ENCODE data around the gene USP3. TPM values are rescaled to one million over a fixed set of nuclear protein-coding genes. Genes with fewer than 3 reads are reported as not detected.

The USP3 gene
- total and polyA plus RNA-seq, 2 donors (not counting 1 experiment from before 2014, with no cell fraction given): 43.4 to 152 TPM

GRCh38 chr15:63456258-63456657, 48.1 kb upstream of the USP3 start:
- Histone ChIP-seq H3K9ac (ENCODE audit: low read length) (no peak overlapping the region), H3K27me3 (replicated peaks in 1 of 4; ENCODE audit: control extremely low read depth in 1 of 4, control insufficient read depth in 3 of 4, insufficient read depth in 4 of 4, low read length in 3 of 4) (no peaks in the 10 kb centered on the region), H3K4me3 (ENCODE audit: control extremely low read depth in 1 of 5, extremely low read depth in 1 of 5, insufficient read depth in 1 of 5, low read depth in 2 of 5, low read length in 4 of 5) (no peak overlapping the region), H3K27ac (ENCODE audit: low read length in 2 of 2) (no peak overlapping the region), H3K4me2 (replicated peaks; ENCODE audit: low read depth, low read length, poor library complexity, severe bottlenecking) (no peak overlapping the region), H4K20me1 (ENCODE audit: control insufficient read depth, insufficient read depth, low read length, poor library complexity, severe bottlenecking) (no peaks in the 10 kb centered on the region), H3K79me2 (ENCODE audit: control insufficient read depth, insufficient read depth, low read length) (no peaks in the 10 kb centered on the region), H2AFZ (ENCODE audit: insufficient read depth, low read depth, low read length, poor library complexity, severe bottlenecking) (no peak overlapping the region), H3K9me3 (ENCODE audit: control extremely low read depth in 1 of 3, control insufficient read depth in 2 of 3, insufficient read depth in 1 of 3, low read length in 2 of 3) (no peaks in the 10 kb centered on the region), H3K36me3 (replicated peaks in 1 of 2; ENCODE audit: control extremely low read depth in 1 of 2, control insufficient read depth in 1 of 2, extremely low read depth in 1 of 2, insufficient read depth in 2 of 2, low read length in 1 of 2) (no peaks in the 10 kb centered on the region), H3K4me1 (ENCODE audit: control insufficient read depth in 2 of 2, insufficient read depth in 2 of 2, low read length in 2 of 2) (no peaks in the 10 kb centered on the region)
- Mint-ChIP-seq H3K27me3 (no peaks in the 10 kb centered on the region), H3K4me3 (no peak overlapping the region), H3K9me3 (ENCODE audit: insufficient read depth) (no peaks in the 10 kb centered on the region), H3K4me1 (peaks cover 8% of the 10 kb centered on the region), H3K27ac (peak overlapping the region; percentile 22)
- WGBS (ENCODE audit: insufficient coverage): no CpG with 5 or more reads among the region's 1 CpG
- ChIA-PET POLR2A (no interaction called here), CTCF (no interaction called here)
- no peak for TF ChIP-seq EZH2 (IDR thresholded peaks at IDR 0.05; ENCODE audit: borderline replicate concordance, insufficient read depth, low read depth, low read length, poor library complexity, severe bottlenecking)
- TF ChIP-seq CTCF (IDR thresholded peaks at IDR 0.05): no peak
- DNase-seq (no peak), ATAC-seq (ENCODE audit: low read depth) (no peak)
- intact Hi-C loops (cut with micrococcal nuclease): no loop called here

GRCh38 chr15:63457379-63457778, 47.0 kb upstream of the USP3 start:
- H3K9me3 ChIP-seq (ENCODE audit: control extremely low read depth in 1 of 3, control insufficient read depth in 2 of 3, insufficient read depth in 1 of 3, low read length in 2 of 3): no peaks in the 10 kb centered on the region
- ChIA-PET POLR2A (no interaction called here), CTCF (no interaction called here)

More at GRCh38 chr15:63457379-63457778, 47.0 kb upstream of the USP3 start:
- ATAC-seq (ENCODE audit: low read depth) (no peak), DNase-seq (no peak)
- no peak overlapping the region for H3K27ac Mint-ChIP-seq
- H3K27me3 ChIP-seq (replicated peaks in 1 of 4; ENCODE audit: control extremely low read depth in 1 of 4, control insufficient read depth in 3 of 4, insufficient read depth in 4 of 4, low read length in 3 of 4): no peaks in the 10 kb centered on the region
- no peaks in the 10 kb centered on the region for H4K20me1 ChIP-seq (ENCODE audit: control insufficient read depth, insufficient read depth, low read length, poor library complexity, severe bottlenecking)
- no peak overlapping the region for H3K4me2 ChIP-seq (replicated peaks; ENCODE audit: low read depth, low read length, poor library complexity, severe bottlenecking)
- H3K36me3 ChIP-seq (replicated peaks in 1 of 2; ENCODE audit: control extremely low read depth in 1 of 2, control insufficient read depth in 1 of 2, extremely low read depth in 1 of 2, insufficient read depth in 2 of 2, low read length in 1 of 2): no peaks in the 10 kb centered on the region
- no peak overlapping the region for H2AFZ ChIP-seq (ENCODE audit: insufficient read depth, low read depth, low read length, poor library complexity, severe bottlenecking)
- H3K27ac ChIP-seq (ENCODE audit: low read length in 2 of 2): no peak overlapping the region
- H3K9ac ChIP-seq (ENCODE audit: low read length): no peak overlapping the region
- no peaks in the 10 kb centered on the region for H3K4me1 ChIP-seq (ENCODE audit: control insufficient read depth in 2 of 2, insufficient read depth in 2 of 2, low read length in 2 of 2)
- no peak overlapping the region for H3K4me3 ChIP-seq (ENCODE audit: control extremely low read depth in 1 of 5, extremely low read depth in 1 of 5, insufficient read depth in 1 of 5, low read depth in 2 of 5, low read length in 4 of 5)
- H3K4me3 Mint-ChIP-seq: no peak overlapping the region
- peaks cover 8% of the 10 kb centered on the region for H3K4me1 Mint-ChIP-seq
- no peaks in the 10 kb centered on the region for H3K27me3 Mint-ChIP-seq
- WGBS (ENCODE audit: insufficient coverage): 94% methylated on average over 2 of the region's 5 CpGs
- TF ChIP-seq EZH2 (IDR thresholded peaks at IDR 0.05; ENCODE audit: borderline replicate concordance, insufficient read depth, low read depth, low read length, poor library complexity, severe bottlenecking) (no peak), CTCF (IDR thresholded peaks at IDR 0.05) (no peak)
- H3K79me2 ChIP-seq (ENCODE audit: control insufficient read depth, insufficient read depth, low read length): no peaks in the 10 kb centered on the region
- no peaks in the 10 kb centered on the region for H3K9me3 Mint-ChIP-seq (ENCODE audit: insufficient read depth)
- intact Hi-C loops (cut with micrococcal nuclease): no loop called here

Data from B cell (primary cell).